ENCODE results near the gene NRDC. TPM values are rescaled to one million over a fixed set of nuclear protein-coding genes. Genes with fewer than 3 reads are reported as not detected.

Gene NRDC
- total and polyA plus RNA-seq, 9 of the 15 experiments (the other 6 are each of a cell fraction or from before 2014, with no cell fraction given) = 102 to 371 (median 201) TPM

GRCh38 chr1:51754666-51755065 is 123.9 kb downstream of the NRDC start (continued):
- TF ChIP-seq PBX2 (CRISPR knock-in tag; IDR thresholded peaks at IDR 0.05; ENCODE audit: low read depth) (no peak), PBX2 (tag; conservative IDR thresholded peaks at IDR 0.05; ENCODE audit: low read depth) (peak; percentile 64), RBM14 (IDR thresholded peaks at IDR 0.05; ENCODE audit: borderline replicate concordance, insufficient read depth, low read depth, low read length) (no peak), NFATC3 (IDR thresholded peaks at IDR 0.05) (no peak), ETV5 (CRISPR knock-in tag; IDR thresholded peaks at IDR 0.05; ENCODE audit: low read depth) (no peak), MAFG (tag; conservative IDR thresholded peaks at IDR 0.05) (no peak), BRD9 (IDR thresholded peaks at IDR 0.05; ENCODE audit: low read depth, partially characterized antibody) (no peak), ZNF696 (CRISPR knock-in tag; conservative IDR thresholded peaks at IDR 0.05) (no peak), PKNOX1 (IDR thresholded peaks at IDR 0.05) (peak; percentile 72; the same call in 1 of the 2 replicates), CHD4 (IDR thresholded peaks at IDR 0.05; ENCODE audit: insufficient read depth, insufficient replicate concordance, low read depth, low read length, poor library complexity, severe bottlenecking) (no peak), CHD2 (IDR thresholded peaks at IDR 0.05; ENCODE audit: low read depth, low read length) (no peak), MEIS2 (IDR thresholded peaks at IDR 0.05; ENCODE audit: partially characterized antibody) (peak; percentile 53), SAP30 (IDR thresholded peaks at IDR 0.05; ENCODE audit: borderline replicate concordance, insufficient read depth, low read depth, low read length, poor library complexity, severe bottlenecking) (no peak)
